Progenitor cell of endocrine pancreas (in vitro differentiated cells): Measurements from ENCODE around the gene CLEC16A. TPM values are rescaled to one million over a fixed set of nuclear protein-coding genes. Genes with fewer than 3 reads are reported as not detected.

Experiments used
- DNase-seq: peaks from one replicate; pipeline ENCODE4 v3.0.0; 2021; ENCODE audit warnings: low spot score; ENCODE audit not compliant: unreplicated experiment
- H3K27ac Mint-ChIP-seq: 2 replicates; pipeline ENCODE4 v1.8.0; 2021; ENCODE audit warnings: mild to moderate bottlenecking, moderate library complexity, mixed read lengths
- H3K27me3 Mint-ChIP-seq: 2 replicates; pipeline ENCODE4 v1.8.0; 2021; ENCODE audit warnings: mixed read lengths
- H3K36me3 Mint-ChIP-seq: 2 replicates; pipeline ENCODE4 v1.8.0; 2022; ENCODE audit warnings: mixed read lengths; ENCODE audit not compliant: insufficient read depth
- H3K4me1 Mint-ChIP-seq: 2 replicates; pipeline ENCODE4 v1.8.0; 2021; ENCODE audit warnings: low read depth, mixed read lengths
- H3K4me3 Mint-ChIP-seq: 2 replicates; pipeline ENCODE4 v1.8.0; 2021; ENCODE audit warnings: low read depth, mild to moderate bottlenecking, moderate library complexity, mixed read lengths
- H3K9me3 Mint-ChIP-seq: 2 replicates; pipeline ENCODE4 v1.8.0; 2021; ENCODE audit warnings: low read depth, mixed read lengths
- total RNA-seq: library from RNA; stranded (reverse); gene quantifications from 2 replicates; pipeline ENCODE4 v1.2.1, GENCODE V29; 2021
- TF ChIP-seq, protein P1 (sequence below): fragments of 200-600 bp; sonication (generic); IDR thresholded peaks from one replicate; pipeline ENCODE4 v1.5.0; 2021; ENCODE audit warnings: antibody characterized with exemption, mild to moderate bottlenecking; ENCODE audit not compliant: unreplicated experiment

Gene CLEC16A
- total RNA-seq, 1 donor from 2014 or later, result 34.3 TPM

DNA sequence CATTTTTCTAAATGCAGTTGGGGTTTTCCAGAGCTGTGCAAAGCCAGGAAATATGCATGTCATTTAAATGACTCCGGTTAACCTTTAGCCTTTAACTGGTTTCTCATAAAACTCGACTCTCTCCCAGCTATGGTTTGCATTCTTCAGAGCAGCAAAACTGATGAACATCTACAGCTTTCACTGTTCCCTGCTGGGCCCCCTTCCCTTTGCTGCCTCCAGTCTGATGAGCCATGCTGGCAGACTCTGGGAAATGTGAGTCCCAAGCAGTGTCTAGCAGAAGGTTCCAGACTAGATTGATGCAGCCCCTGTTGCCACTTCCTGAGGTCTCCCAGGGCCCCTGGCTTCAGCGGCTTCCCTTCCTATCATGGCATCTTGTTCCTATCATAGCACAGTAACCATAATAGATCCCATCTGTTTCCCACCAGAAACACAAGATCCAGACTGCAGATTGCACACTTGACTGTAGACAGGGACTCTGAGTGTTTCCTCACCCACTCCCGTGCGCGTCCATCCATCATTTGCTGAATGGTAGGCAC, 135.4 kb downstream of the CLEC16A start:
- no peak overlapping the region for H3K4me3 Mint-ChIP-seq
- peaks cover 2% of the 10 kb centered on the region for H3K36me3 Mint-ChIP-seq
- peaks cover 3% of the 10 kb centered on the region for H3K4me1 Mint-ChIP-seq
- H3K27ac Mint-ChIP-seq, result no peak overlapping the region
- TF ChIP-seq, protein P1, sequence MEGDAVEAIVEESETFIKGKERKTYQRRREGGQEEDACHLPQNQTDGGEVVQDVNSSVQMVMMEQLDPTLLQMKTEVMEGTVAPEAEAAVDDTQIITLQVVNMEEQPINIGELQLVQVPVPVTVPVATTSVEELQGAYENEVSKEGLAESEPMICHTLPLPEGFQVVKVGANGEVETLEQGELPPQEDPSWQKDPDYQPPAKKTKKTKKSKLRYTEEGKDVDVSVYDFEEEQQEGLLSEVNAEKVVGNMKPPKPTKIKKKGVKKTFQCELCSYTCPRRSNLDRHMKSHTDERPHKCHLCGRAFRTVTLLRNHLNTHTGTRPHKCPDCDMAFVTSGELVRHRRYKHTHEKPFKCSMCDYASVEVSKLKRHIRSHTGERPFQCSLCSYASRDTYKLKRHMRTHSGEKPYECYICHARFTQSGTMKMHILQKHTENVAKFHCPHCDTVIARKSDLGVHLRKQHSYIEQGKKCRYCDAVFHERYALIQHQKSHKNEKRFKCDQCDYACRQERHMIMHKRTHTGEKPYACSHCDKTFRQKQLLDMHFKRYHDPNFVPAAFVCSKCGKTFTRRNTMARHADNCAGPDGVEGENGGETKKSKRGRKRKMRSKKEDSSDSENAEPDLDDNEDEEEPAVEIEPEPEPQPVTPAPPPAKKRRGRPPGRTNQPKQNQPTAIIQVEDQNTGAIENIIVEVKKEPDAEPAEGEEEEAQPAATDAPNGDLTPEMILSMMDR, result no peak
- no peaks in the 10 kb centered on the region for H3K9me3 Mint-ChIP-seq
- no peaks in the 10 kb centered on the region for H3K27me3 Mint-ChIP-seq
- DNase-seq, result no peak

DNA sequence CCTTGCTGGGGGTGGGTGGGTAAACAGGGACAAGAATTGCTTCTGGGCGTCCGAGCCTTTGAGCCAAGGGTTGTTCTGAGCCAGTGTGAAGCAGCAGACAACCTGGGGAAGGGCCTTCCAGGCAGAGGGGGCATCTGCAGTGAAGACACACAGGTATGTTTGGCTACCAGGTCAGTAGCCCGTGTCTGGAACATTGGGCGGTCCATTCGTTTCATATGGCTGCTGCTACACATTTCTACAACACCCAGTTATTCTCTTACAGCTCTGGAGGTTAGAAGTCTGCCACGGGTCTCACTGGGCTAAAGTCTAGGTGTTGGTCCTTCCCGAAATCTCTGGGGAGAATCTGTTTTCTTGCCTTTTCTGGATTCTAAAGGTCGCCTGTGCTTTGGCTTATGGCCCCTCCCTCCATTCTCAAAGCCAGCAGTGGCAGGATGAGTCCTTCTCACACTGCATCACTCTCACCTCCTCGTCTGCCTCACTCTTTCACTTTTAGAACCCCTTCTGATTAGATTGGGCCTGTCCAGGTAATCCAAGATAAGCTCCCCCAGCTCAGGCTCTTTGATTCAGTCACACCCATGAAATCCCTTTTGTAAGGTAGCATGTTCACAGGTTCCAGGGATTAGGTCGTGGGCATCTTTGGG, 136.1 kb downstream of the CLEC16A start:
- H3K27me3 Mint-ChIP-seq, result no peaks in the 10 kb centered on the region
- peaks cover 3% of the 10 kb centered on the region for H3K4me1 Mint-ChIP-seq
- H3K27ac Mint-ChIP-seq, result no peak overlapping the region

DNA sequence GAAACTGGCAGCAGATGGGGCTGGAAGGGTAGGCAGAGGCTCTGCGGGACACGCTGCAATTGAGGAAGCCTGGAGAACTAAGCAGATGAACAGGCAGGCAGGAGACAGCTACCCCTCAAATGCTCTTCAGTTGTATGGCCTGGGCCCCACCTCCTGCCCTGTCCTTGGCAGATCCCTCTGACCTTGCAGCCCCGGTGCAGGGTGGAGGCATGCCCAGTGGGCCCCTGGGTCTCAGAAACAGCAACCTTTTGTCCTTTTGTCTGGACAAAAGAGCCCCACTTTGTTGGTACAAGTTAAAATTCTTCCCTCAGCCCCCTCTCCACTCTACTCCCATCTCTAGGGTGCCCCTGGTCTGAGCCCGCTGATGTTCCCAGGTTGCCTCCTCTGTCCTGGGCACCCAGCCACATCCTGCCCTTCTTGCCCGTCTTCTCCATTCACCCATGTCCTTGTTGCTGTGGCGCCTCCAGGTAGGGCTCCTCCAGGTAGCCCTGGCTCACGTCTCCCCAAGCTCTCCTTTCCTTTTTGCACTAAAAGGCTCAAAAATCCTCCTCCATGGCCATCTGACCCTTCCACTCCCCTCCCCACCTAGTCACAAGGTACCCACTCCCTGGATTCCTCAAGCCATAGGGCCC, 136.8 kb downstream of the CLEC16A start:
- Mint-ChIP-seq H3K36me3 (peaks cover 2% of the 10 kb centered on the region), H3K4me1 (peaks cover 3% of the 10 kb centered on the region), H3K4me3 (no peak overlapping the region), H3K27ac (no peak overlapping the region), H3K27me3 (no peaks in the 10 kb centered on the region), H3K9me3 (no peaks in the 10 kb centered on the region)
- TF ChIP-seq, protein P1, result no peak
- DNase-seq, result no peak

More for the DNA sequence above, 136.1 kb downstream of the CLEC16A start:
- H3K36me3 Mint-ChIP-seq, result peaks cover 2% of the 10 kb centered on the region
- no peaks in the 10 kb centered on the region for H3K9me3 Mint-ChIP-seq
- TF ChIP-seq, protein P1, result no peak
- H3K4me3 Mint-ChIP-seq, result no peak overlapping the region
- no peak for DNase-seq

DNA sequence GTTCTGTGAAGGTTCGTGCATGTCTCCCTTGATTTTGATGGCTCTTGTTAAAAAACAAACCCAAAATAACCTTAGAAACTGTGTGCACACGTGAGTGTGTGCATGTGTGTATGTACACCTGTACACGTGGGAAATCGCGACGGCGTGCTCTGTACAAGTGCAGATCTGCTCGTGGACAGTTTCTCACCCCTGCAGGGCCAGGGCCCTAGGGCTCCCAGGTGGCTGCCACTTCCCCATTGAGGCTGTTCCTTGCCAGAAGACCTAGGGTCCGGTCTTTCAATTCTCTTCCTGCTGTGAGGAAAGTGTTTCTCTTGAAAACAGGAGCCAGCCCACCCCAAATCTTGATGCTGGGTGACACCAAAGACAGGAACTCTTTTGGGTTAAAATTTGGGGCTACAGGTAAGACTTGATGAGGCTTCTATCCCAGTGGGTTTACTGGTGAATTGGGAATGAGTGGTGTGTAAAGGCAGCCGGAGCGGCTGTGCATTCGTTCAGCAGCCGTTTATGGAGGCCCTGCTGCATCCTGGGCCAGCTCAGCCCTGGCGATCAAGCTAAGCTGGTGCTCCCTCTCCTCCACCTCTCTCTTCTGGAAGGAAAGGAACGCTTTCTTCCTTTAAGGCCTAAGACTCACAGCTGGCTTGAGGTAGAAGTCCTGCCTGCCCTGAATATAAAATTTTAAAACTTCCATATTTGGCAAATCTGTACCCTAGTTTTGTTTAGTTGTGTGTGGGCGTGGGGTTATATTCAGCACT, 137.9 kb downstream of the CLEC16A start:
- peaks cover 2% of the 10 kb centered on the region for H3K36me3 Mint-ChIP-seq
- no peaks in the 10 kb centered on the region for H3K27me3 Mint-ChIP-seq
- H3K27ac Mint-ChIP-seq, result no peak overlapping the region
- TF ChIP-seq, protein P1, result no peak
- no peak for DNase-seq
- peaks cover 3% of the 10 kb centered on the region for H3K4me1 Mint-ChIP-seq
- no peaks in the 10 kb centered on the region for H3K9me3 Mint-ChIP-seq
- no peak overlapping the region for H3K4me3 Mint-ChIP-seq

DNA sequence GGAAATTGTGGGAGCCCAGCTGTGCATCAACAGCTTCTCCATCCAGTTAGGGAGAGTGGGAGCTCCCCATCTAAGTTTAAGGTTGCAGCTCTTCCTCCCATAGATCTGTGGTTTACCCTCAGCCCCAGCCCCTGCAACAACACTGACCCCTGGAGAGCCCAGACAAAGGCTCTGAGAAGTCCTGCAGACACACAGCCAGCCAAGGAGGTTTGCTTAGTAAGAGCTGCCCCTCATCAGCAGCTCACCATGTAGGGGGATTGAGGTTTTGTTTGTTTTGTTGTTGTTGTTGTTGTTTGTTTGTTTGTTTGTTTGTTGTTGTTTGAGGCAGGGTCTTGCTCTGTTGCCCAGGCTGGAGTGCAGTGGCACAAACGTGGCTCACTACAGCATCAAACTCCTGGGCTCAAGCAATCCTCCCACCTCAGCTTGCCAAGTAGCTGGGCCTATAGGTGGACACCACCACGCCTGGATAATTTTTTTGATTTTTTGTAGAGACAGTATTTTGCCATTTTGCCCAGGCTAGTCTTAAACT, 138.6 kb downstream of the CLEC16A start:
- Mint-ChIP-seq H3K4me3 (no peak overlapping the region), H3K27me3 (no peaks in the 10 kb centered on the region), H3K4me1 (peaks cover 3% of the 10 kb centered on the region), H3K9me3 (no peaks in the 10 kb centered on the region), H3K27ac (peak overlapping the region; percentile 37), H3K36me3 (peaks cover 2% of the 10 kb centered on the region)
- no peak for DNase-seq
- TF ChIP-seq, protein P1, result no peak
